PFSK-1 (cell line): ENCODE results near the gene TGIF1.

Experiments
- SIN3A ChIP-seq: IDR thresholded peaks from 2 replicates; pipeline ENCODE4 v1.6.1; 2012; ENCODE audit warnings: mild to moderate bottlenecking, low read length, moderate library complexity, borderline replicate concordance; ENCODE audit not compliant: insufficient read depth
- TAF1 ChIP-seq: IDR thresholded peaks from 2 replicates; pipeline ENCODE4 v1.6.1; 2012; ENCODE audit warnings: low read length, control low read depth, borderline replicate concordance; ENCODE audit not compliant: insufficient read depth
- TF ChIP-seq, protein P1 (sequence below), 2 experiments: IDR thresholded peaks; 2 replicates each; pipeline versions ENCODE4 v1.6.1 to v1.8.0; 2011 to 2012; ENCODE audit warnings: low read depth in 2 of 2, low read length in 2 of 2, control low read depth in 1 of 2, inconsistent platforms in 1 of 2, mild to moderate bottlenecking in 1 of 2, moderate library complexity in 1 of 2; ENCODE audit not compliant: insufficient read depth in 1 of 2

DNA sequence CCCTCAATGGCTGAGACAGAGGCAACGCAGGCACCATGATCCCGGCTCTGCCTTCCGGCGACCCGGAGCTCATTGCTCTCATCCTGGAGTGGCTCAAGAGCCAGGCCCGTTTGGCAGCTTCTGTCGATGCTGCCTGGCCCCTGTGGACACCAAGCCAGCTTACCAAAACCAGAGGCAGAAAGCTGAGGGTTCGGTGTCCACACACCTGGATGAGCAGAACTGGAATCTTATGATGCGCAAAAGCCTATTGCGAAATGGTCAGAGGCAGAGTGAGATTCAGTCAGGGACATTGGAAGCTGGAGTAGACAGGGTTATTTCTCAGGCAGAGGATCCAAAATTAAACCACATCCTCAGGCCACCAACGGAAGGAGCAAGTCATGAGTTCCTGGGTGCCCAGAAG, 34.9 kb upstream of the TGIF1 start:
- TF ChIP-seq TAF1 (no peak), SIN3A (no peak)
- TF ChIP-seq, protein P1, sequence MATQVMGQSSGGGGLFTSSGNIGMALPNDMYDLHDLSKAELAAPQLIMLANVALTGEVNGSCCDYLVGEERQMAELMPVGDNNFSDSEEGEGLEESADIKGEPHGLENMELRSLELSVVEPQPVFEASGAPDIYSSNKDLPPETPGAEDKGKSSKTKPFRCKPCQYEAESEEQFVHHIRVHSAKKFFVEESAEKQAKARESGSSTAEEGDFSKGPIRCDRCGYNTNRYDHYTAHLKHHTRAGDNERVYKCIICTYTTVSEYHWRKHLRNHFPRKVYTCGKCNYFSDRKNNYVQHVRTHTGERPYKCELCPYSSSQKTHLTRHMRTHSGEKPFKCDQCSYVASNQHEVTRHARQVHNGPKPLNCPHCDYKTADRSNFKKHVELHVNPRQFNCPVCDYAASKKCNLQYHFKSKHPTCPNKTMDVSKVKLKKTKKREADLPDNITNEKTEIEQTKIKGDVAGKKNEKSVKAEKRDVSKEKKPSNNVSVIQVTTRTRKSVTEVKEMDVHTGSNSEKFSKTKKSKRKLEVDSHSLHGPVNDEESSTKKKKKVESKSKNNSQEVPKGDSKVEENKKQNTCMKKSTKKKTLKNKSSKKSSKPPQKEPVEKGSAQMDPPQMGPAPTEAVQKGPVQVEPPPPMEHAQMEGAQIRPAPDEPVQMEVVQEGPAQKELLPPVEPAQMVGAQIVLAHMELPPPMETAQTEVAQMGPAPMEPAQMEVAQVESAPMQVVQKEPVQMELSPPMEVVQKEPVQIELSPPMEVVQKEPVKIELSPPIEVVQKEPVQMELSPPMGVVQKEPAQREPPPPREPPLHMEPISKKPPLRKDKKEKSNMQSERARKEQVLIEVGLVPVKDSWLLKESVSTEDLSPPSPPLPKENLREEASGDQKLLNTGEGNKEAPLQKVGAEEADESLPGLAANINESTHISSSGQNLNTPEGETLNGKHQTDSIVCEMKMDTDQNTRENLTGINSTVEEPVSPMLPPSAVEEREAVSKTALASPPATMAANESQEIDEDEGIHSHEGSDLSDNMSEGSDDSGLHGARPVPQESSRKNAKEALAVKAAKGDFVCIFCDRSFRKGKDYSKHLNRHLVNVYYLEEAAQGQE (IDR thresholded peaks at IDR 0.05; ENCODE audit: insufficient read depth in 1 of 2, low read depth in 2 of 2, low read length in 2 of 2), result no peak
